HT-29 (cell line): ENCODE results near the gene CRIP2. TPM values are rescaled to one million over a fixed set of nuclear protein-coding genes. Genes with fewer than 3 reads are reported as not detected.

Source experiments
- DNase-seq: peaks from one replicate; pipeline ENCODE4 v3.0.0-alpha.2; 2015; ENCODE audit warnings: low spot score
- total RNA-seq: library from RNA; depleted of rRNA; stranded (reverse); fragments of >200 nt; shearing (Covaris generic); gene quantifications from 2 replicates; pipeline ENCODE4 v1.2.3, GENCODE V29; 2014; rRNA removed

The CRIP2 gene
- total RNA-seq, 1 experiment from 2014 or later = 274 TPM

GRCh38 chr14:105526776-105527380, 52.3 kb downstream of the CRIP2 start:
- DNase-seq = no peak

DNA sequence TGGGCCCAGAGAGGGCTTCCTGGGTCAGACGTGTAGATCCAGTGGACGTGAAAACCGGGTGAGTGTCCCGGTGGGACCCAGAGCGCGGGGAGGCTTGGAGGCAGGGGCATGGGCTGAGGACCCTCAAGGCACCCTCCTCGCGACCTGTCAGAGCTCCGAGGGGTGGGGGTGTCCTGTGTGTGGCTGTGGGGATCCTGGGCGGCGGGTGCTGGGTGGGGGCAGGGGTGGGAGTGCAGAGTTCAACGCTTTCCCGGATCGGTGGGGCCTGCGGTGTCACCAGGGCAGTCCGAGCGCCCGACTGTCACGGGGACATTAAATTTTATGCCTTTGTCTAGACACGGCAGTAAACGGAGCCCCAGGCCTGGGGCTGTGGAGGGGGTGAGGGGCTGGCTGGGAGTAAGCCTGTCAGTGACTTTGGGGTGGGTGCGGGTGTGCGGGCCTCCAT, 52.8 kb downstream of the CRIP2 start:
- no peak for DNase-seq

DNA sequence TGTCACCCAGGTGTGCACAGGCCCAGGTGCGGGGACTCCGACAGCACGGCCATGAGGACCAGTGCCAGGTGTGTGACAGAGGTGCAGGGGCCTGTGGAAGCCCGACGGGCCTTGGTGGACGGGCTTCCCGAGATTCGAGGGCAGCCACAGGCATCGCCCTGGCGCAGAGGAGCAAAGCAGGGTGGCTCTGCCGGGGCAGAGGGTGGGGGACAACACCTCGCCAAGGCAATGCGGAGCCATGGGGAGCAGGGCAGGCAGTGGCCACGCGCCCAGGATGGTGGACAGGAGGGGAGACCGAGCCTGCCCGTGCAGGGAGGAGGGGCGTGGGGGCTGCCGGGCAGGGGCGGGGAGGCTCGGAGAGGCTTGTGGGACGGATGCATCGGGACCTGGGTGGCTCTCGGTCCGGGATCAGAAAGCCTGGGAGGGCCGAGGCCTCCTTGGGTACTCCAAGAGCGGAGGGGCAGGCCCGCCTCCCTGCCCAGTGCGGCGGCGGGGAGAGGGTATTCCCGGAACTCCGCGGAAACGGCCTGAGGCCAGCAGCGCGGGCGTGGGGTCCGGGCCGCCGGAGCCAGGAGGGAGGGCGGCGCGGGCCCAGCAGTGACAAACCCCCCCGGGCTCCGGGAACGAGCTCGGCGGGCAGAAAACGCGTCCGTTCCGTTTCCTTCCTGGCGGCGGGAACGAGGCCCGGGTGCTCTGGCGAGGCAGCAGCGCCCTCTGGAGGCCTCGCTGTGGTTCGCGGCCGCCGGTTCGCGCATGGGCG, 53.4 kb downstream of the CRIP2 start:
- DNase-seq = peak; percentile 46

DNA sequence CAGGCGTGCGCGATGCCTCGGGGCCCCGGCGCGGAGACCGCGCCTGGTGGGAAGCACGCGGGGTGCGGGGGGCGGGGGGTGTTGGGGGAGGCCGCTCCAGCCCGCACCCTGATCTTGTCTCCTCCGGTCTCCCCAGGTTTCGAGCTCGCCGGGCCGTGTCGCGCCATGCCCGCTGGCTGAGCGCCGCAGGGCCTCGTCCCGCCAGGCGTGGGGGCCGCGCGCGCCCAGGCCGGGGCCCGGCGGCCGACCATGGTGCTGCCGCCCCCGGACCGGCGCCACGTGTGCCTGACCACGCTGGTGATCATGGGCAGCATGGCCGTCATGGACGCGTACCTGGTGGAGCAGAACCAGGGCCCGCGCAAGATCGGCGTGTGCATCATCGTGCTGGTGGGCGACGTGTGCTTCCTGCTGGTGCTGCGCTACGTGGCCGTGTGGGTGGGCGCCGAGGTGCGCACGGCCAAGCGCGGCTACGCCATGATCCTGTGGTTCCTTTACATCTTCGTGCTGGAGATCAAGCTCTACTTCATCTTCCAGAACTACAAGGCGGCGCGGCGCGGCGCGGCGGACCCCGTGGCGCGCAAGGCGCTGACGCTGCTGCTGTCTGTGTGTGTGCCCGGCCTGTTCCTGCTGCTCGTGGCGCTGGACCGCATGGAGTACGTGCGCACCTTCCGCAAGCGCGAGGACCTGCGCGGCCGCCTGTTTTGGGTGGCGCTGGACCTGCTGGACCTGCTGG, 54.1 kb downstream of the CRIP2 start:
- DNase-seq = no peak

DNA sequence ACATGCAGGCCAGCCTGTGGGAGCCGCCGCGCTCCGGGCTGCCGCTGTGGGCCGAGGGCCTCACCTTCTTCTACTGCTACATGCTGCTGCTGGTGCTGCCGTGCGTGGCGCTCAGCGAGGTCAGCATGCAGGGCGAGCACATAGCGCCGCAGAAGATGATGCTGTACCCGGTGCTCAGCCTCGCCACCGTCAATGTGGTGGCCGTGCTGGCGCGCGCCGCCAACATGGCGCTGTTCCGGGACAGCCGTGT, 54.6 kb downstream of the CRIP2 start:
- DNase-seq = no peak

Other genes starting within 250 kb of the CRIP2 start
- 65.8 and 72.3 TPM in 2 replicates for gene BTBD6, start 226.3 kb upstream of the CRIP2 start, total RNA-seq
- 46.6 and 50.2 TPM in 2 replicates for gene BRF1, start 173.8 kb upstream of the CRIP2 start, total RNA-seq
- gene PACS2, start 160.1 kb upstream of the CRIP2 start, total RNA-seq = 65.6 and 65.7 TPM in 2 replicates
- not detected in 2 replicates for gene TEX22, start 76.3 kb upstream of the CRIP2 start, total RNA-seq
- gene MTA1, start 55.0 kb upstream of the CRIP2 start, total RNA-seq = 120 and 136 TPM in 2 replicates
- 667 and 791 TPM in 2 replicates for gene CRIP1, start 12.1 kb downstream of the CRIP2 start, total RNA-seq
- gene TEDC1, start 16.4 kb downstream of the CRIP2 start, total RNA-seq = 112 and 140 TPM in 2 replicates
- gene TMEM121, start 51.8 kb downstream of the CRIP2 start, total RNA-seq = 0.31 and 0.65 TPM in 2 replicates